Measurements from ENCODE around the gene AKAP10. TPM values are rescaled to one million over a fixed set of nuclear protein-coding genes. Genes with fewer than 3 reads are reported as not detected.

The AKAP10 gene
- total RNA-seq, 1 donor from 2014 or later = 27.8 TPM

GRCh38 chr17:20012017-20012536 is 34.4 kb upstream of the AKAP10 start:
- Histone ChIP-seq H3K9ac (ENCODE audit: low read length) (no peak overlapping the region), H3K79me2 (ENCODE audit: insufficient read depth, low read length) (no peaks in the 10 kb centered on the region), H4K20me1 (ENCODE audit: insufficient read depth, low read length) (no peaks in the 10 kb centered on the region), H3K27me3 (ENCODE audit: insufficient read depth, low read length) (peaks cover 15% of the 10 kb centered on the region), H3K36me3 (ENCODE audit: insufficient read depth, low read length) (no peaks in the 10 kb centered on the region), H3K9me3 (ENCODE audit: insufficient read depth, low read depth, low read length) (no peaks in the 10 kb centered on the region), H3K4me3 (ENCODE audit: insufficient read depth, low read depth, low read length) (no peak overlapping the region), H3K4me2 (ENCODE audit: low read length) (no peak overlapping the region), H3K4me1 (ENCODE audit: insufficient read depth, low read length) (peaks cover 14% of the 10 kb centered on the region), H2AFZ (ENCODE audit: low read depth, low read length) (no peak overlapping the region), H3K27ac (ENCODE audit: low read depth, low read length) (no peak overlapping the region)
- no peaks in the 10 kb centered on the region for H3K4me1 Mint-ChIP-seq (ENCODE audit: low read depth, unreplicated experiment)
- H3K36me3 Mint-ChIP-seq (ENCODE audit: low read depth, unreplicated experiment) = no peaks in the 10 kb centered on the region
- H3K27me3 Mint-ChIP-seq (ENCODE audit: low read depth, unreplicated experiment) = peaks cover 15% of the 10 kb centered on the region
- no peak for DNase-seq (ENCODE audit: low read depth)
- no peak overlapping the region for H3K27ac Mint-ChIP-seq (ENCODE audit: unreplicated experiment)
- H3K9me3 Mint-ChIP-seq (ENCODE audit: unreplicated experiment) = peaks cover 2% of the 10 kb centered on the region
- no peak overlapping the region for H3K4me3 Mint-ChIP-seq (ENCODE audit: unreplicated experiment)
- TF ChIP-seq, protein P1, sequence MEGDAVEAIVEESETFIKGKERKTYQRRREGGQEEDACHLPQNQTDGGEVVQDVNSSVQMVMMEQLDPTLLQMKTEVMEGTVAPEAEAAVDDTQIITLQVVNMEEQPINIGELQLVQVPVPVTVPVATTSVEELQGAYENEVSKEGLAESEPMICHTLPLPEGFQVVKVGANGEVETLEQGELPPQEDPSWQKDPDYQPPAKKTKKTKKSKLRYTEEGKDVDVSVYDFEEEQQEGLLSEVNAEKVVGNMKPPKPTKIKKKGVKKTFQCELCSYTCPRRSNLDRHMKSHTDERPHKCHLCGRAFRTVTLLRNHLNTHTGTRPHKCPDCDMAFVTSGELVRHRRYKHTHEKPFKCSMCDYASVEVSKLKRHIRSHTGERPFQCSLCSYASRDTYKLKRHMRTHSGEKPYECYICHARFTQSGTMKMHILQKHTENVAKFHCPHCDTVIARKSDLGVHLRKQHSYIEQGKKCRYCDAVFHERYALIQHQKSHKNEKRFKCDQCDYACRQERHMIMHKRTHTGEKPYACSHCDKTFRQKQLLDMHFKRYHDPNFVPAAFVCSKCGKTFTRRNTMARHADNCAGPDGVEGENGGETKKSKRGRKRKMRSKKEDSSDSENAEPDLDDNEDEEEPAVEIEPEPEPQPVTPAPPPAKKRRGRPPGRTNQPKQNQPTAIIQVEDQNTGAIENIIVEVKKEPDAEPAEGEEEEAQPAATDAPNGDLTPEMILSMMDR (IDR thresholded peaks at IDR 0.05; ENCODE audit: insufficient read depth, low read depth, low read length) = no peak
- no peak for TF ChIP-seq EZH2 (IDR thresholded peaks at IDR 0.05; ENCODE audit: insufficient read depth, low read length)
- FAIRE-seq = no peak

DNA sequence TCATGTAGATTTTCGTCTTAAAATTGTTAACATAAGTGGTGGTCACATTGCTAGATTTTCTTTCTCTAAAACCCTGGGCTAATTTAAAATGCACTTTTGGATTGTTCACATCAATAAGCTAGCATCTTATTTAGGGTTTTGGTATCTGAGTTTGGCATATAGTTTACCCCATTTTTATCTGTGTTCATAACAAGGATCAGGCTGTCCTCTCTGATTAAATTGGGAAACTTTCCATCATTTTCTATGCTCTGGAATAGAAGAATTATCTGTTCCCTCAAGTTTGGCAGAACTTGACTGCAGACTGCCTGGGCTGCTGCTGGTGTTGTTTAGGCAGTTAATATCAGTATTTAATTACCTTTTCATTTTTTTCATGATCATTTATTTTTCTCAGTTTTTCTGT is 33.3 kb upstream of the AKAP10 start:
- Histone ChIP-seq H3K79me2 (ENCODE audit: insufficient read depth, low read length) (no peaks in the 10 kb centered on the region), H3K27ac (ENCODE audit: low read depth, low read length) (no peak overlapping the region), H3K4me3 (ENCODE audit: insufficient read depth, low read depth, low read length) (no peak overlapping the region), H2AFZ (ENCODE audit: low read depth, low read length) (no peak overlapping the region), H3K4me2 (ENCODE audit: low read length) (no peak overlapping the region), H3K36me3 (ENCODE audit: insufficient read depth, low read length) (no peaks in the 10 kb centered on the region), H3K27me3 (ENCODE audit: insufficient read depth, low read length) (peaks cover 18% of the 10 kb centered on the region), H3K4me1 (ENCODE audit: insufficient read depth, low read length) (peaks cover 14% of the 10 kb centered on the region), H3K9me3 (ENCODE audit: insufficient read depth, low read depth, low read length) (no peaks in the 10 kb centered on the region), H4K20me1 (ENCODE audit: insufficient read depth, low read length) (no peaks in the 10 kb centered on the region), H3K9ac (ENCODE audit: low read length) (no peak overlapping the region)
- H3K36me3 Mint-ChIP-seq (ENCODE audit: low read depth, unreplicated experiment) = no peaks in the 10 kb centered on the region
- H3K9me3 Mint-ChIP-seq (ENCODE audit: unreplicated experiment) = no peaks in the 10 kb centered on the region
- no peak overlapping the region for H3K4me3 Mint-ChIP-seq (ENCODE audit: unreplicated experiment)
- H3K4me1 Mint-ChIP-seq (ENCODE audit: low read depth, unreplicated experiment) = no peaks in the 10 kb centered on the region
- DNase-seq (ENCODE audit: low read depth) (no peak), FAIRE-seq (peak; percentile 20)
- no peak for TF ChIP-seq EZH2 (IDR thresholded peaks at IDR 0.05; ENCODE audit: insufficient read depth, low read length)
- TF ChIP-seq, protein P1 (IDR thresholded peaks at IDR 0.05; ENCODE audit: insufficient read depth, low read depth, low read length) = no peak
- H3K27ac Mint-ChIP-seq (ENCODE audit: unreplicated experiment) = no peak overlapping the region
- H3K27me3 Mint-ChIP-seq (ENCODE audit: low read depth, unreplicated experiment) = peaks cover 13% of the 10 kb centered on the region

GRCh38 chr17:20010099-20010863 is 32.7 kb upstream of the AKAP10 start:
- Mint-ChIP-seq H3K4me1 (ENCODE audit: low read depth, unreplicated experiment) (no peaks in the 10 kb centered on the region), H3K9me3 (ENCODE audit: unreplicated experiment) (no peaks in the 10 kb centered on the region), H3K27me3 (ENCODE audit: low read depth, unreplicated experiment) (peaks cover 13% of the 10 kb centered on the region), H3K36me3 (ENCODE audit: low read depth, unreplicated experiment) (no peaks in the 10 kb centered on the region), H3K4me3 (ENCODE audit: unreplicated experiment) (peak overlapping the region; percentile 79), H3K27ac (ENCODE audit: unreplicated experiment) (no peak overlapping the region)
- peak; percentile 51 for DNase-seq (ENCODE audit: low read depth)
- no peak overlapping the region for H3K27ac ChIP-seq (ENCODE audit: low read depth, low read length)
- no peaks in the 10 kb centered on the region for H4K20me1 ChIP-seq (ENCODE audit: insufficient read depth, low read length)
- H3K4me3 ChIP-seq (ENCODE audit: insufficient read depth, low read depth, low read length) = peak overlapping the region; percentile 70
- H3K27me3 ChIP-seq (ENCODE audit: insufficient read depth, low read length) = peaks cover 18% of the 10 kb centered on the region
- H3K79me2 ChIP-seq (ENCODE audit: insufficient read depth, low read length) = no peaks in the 10 kb centered on the region
- peak overlapping the region; percentile 37 for H3K9ac ChIP-seq (ENCODE audit: low read length)
- no peaks in the 10 kb centered on the region for H3K9me3 ChIP-seq (ENCODE audit: insufficient read depth, low read depth, low read length)
- TF ChIP-seq, protein P1 (IDR thresholded peaks at IDR 0.05; ENCODE audit: insufficient read depth, low read depth, low read length) = peak; percentile 32
- TF ChIP-seq EZH2 (IDR thresholded peaks at IDR 0.05; ENCODE audit: insufficient read depth, low read length) = no peak
- H3K36me3 ChIP-seq (ENCODE audit: insufficient read depth, low read length) = no peaks in the 10 kb centered on the region
- no peak for FAIRE-seq
- peak overlapping the region; percentile 97 for H3K4me2 ChIP-seq (ENCODE audit: low read length)
- H2AFZ ChIP-seq (ENCODE audit: low read depth, low read length) = peak overlapping the region; percentile 91
- peaks cover 14% of the 10 kb centered on the region for H3K4me1 ChIP-seq (ENCODE audit: insufficient read depth, low read length)
